ENCODE data around the gene XXYLT1. TPM values are rescaled to one million over a fixed set of nuclear protein-coding genes. Genes with fewer than 3 reads are reported as not detected.

The XXYLT1 gene
- total and polyA plus RNA-seq, 9 of the 15 experiments (the other 6 are each of a cell fraction or from before 2014, with no cell fraction given) = 1.9 to 18.9 (median 15.0) TPM

- TF ChIP-seq GABPB1 (CRISPR knock-in tag; IDR thresholded peaks at IDR 0.05) (no peak), ZNF140 (CRISPR knock-in tag; IDR thresholded peaks at IDR 0.05) (no peak), GATA2 (CRISPR knock-in tag; IDR thresholded peaks at IDR 0.05) (peak; percentile 42; the same call in 1 of the 2 replicates), ZBTB49 (CRISPR knock-in tag; IDR thresholded peaks at IDR 0.05; ENCODE audit: borderline replicate concordance) (no peak), CHD1 (IDR thresholded peaks at IDR 0.05; ENCODE audit: low read length) (no peak), RBM15 (IDR thresholded peaks at IDR 0.05; ENCODE audit: insufficient read depth, low read length) (no peak), ZNF184 (CRISPR knock-in tag; IDR thresholded peaks at IDR 0.05) (no peak), GATAD2A (IDR thresholded peaks at IDR 0.05) (peak; percentile 16; the same call in 1 of the 2 replicates), RFX5 (IDR thresholded peaks at IDR 0.05; ENCODE audit: low read depth, low read length) (no peak), E2F4 (CRISPR knock-in tag; IDR thresholded peaks at IDR 0.05; ENCODE audit: low read depth) (no peak), KDM4B (IDR thresholded peaks at IDR 0.05; ENCODE audit: borderline replicate concordance in 2 of 2, low read depth in 1 of 2) (0 out of 4 replicates have a peak, but pooled peaks of 1 of the 2 experiments have one; percentile 57), NFIX (CRISPR knock-in tag; IDR thresholded peaks at IDR 0.05; ENCODE audit: low read depth) (no peak), ZSCAN29 (IDR thresholded peaks at IDR 0.05) (no peak), ZNF280B (CRISPR knock-in tag; IDR thresholded peaks at IDR 0.05) (no peak), SIX5 (IDR thresholded peaks at IDR 0.05; ENCODE audit: borderline replicate concordance in 1 of 2, insufficient read depth in 1 of 2, low read depth in 1 of 2, low read length in 2 of 2) (no peak), CREB3 (tag; conservative IDR thresholded peaks at IDR 0.05; ENCODE audit: low read depth) (peak; percentile 54; the same call in 1 of the 2 replicates), HMGXB4 (CRISPR knock-in tag; IDR thresholded peaks at IDR 0.05) (no peak), POLR3G (IDR thresholded peaks at IDR 0.05; ENCODE audit: extremely low read depth, insufficient read length, insufficient replicate concordance) (no peak), ZNF717 (CRISPR knock-in tag; IDR thresholded peaks at IDR 0.05) (no peak), HDAC1 (IDR thresholded peaks at IDR 0.05) (peak in 1 of 2 experiments; percentile 10; a peak in 1 of 4 replicates), ZKSCAN1 (IDR thresholded peaks at IDR 0.05; ENCODE audit: low read depth, low read length) (no peak)
Measured at GRCh38 chr3:195162033-195162669, 108.8 kb downstream of the XXYLT1 start (continued).

Measured in K562 (cell line).